C4-2B (cell line): ENCODE measurements around the gene C11orf21.

ENCODE experiments used
- H3K27ac ChIP-seq: fragments of 450-650 bp; 2 replicates; pipeline ENCODE4 v1.5.1; 2017
- CTCF ChIP-seq: fragments of 450-650 bp; conservative IDR thresholded peaks from 2 replicates; pipeline ENCODE4 v1.5.1; 2017; ENCODE audit warnings: mild to moderate bottlenecking
- ZFX ChIP-seq: fragments of 450-650 bp; IDR thresholded peaks from 2 replicates; pipeline ENCODE4 v1.6.1; 2017

C11orf21 gene

GRCh38 chr11:2267306-2267850 lies 34.3 kb downstream of the C11orf21 start:
- H3K27ac ChIP-seq, result no peak overlapping the region
- TF ChIP-seq CTCF, result no peak
- TF ChIP-seq ZFX, result no peak

GRCh38 chr11:2266586-2267305 lies 35.0 kb downstream of the C11orf21 start:
- TF ChIP-seq CTCF, result no peak
- TF ChIP-seq ZFX, result no peak
- no peak overlapping the region for H3K27ac ChIP-seq

- H3K27ac ChIP-seq, result no peak overlapping the region
- TF ChIP-seq ZFX, result no peak
- TF ChIP-seq CTCF, result no peak
Measured at GRCh38 chr11:2265854-2266585, 35.7 kb downstream of the C11orf21 start.

DNA sequence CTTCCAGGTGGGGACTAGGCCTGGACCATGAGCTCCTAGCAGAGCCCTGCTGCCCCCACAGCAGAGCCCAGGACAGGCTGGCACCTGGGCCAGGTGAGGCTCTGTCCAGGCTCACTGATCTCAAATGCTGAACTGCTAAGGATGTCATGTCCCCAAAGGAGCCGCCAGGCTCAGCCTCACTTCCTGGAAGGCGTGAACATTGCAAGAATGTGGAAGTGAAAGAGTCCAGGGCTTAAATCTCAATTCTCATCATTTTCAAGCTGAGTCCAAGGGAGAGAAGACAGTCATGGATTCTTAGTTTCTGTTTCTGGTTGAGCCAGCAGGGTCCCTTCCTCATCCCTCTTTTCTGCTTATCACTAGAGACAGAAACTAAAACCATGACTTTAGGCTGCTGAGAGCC lies 36.3 kb downstream of the C11orf21 start:
- no peak overlapping the region for H3K27ac ChIP-seq
- TF ChIP-seq ZFX, result no peak
- TF ChIP-seq CTCF, result no peak

GRCh38 chr11:2264366-2265053 lies 37.2 kb downstream of the C11orf21 start:
- no peak overlapping the region for H3K27ac ChIP-seq
- no peak for TF ChIP-seq ZFX
- TF ChIP-seq CTCF, result no peak

GRCh38 chr11:2263724-2264360 lies 37.9 kb downstream of the C11orf21 start:
- H3K27ac ChIP-seq, result no peak overlapping the region
- TF ChIP-seq CTCF, result no peak
- TF ChIP-seq ZFX, result no peak
